DMS79 treated with DMSO at 0.1 percent for 48 hours (cell line): ENCODE results near the gene CRB1.

Experiments
- DNase-seq: peaks from one replicate; lab custom pipeline; 2025; lab: John Stamatoyannopoulos, UW

The CRB1 gene

GRCh38 chr1:197304638-197305200 lies 36.7 kb downstream of the CRB1 start:
- DNase-seq: no peak

- DNase-seq: no peak
These were observed 37.9 kb downstream of the CRB1 start for GRCh38 chr1:197305925-197306324.

GRCh38 chr1:197306381-197307062 lies 38.5 kb downstream of the CRB1 start:
- DNase-seq: no peak

GRCh38 chr1:197307136-197307535 lies 39.1 kb downstream of the CRB1 start:
- no peak for DNase-seq

GRCh38 chr1:197307551-197307950 lies 39.5 kb downstream of the CRB1 start:
- no peak for DNase-seq

GRCh38 chr1:197311081-197311480 lies 43.0 kb downstream of the CRB1 start:
- DNase-seq: no peak

GRCh38 chr1:197312163-197312562 lies 44.1 kb downstream of the CRB1 start:
- no peak for DNase-seq

- no peak for DNase-seq
These were observed 45.7 kb downstream of the CRB1 start for GRCh38 chr1:197313713-197314112.

GRCh38 chr1:197314682-197315081 lies 46.6 kb downstream of the CRB1 start:
- no peak for DNase-seq

- DNase-seq: peak; percentile 15
These were observed 51.6 kb downstream of the CRB1 start for GRCh38 chr1:197319631-197320030.

GRCh38 chr1:197320991-197321531 lies 53.0 kb downstream of the CRB1 start:
- DNase-seq: no peak

GRCh38 chr1:197321811-197322210 lies 53.8 kb downstream of the CRB1 start:
- no peak for DNase-seq

- no peak for DNase-seq
These were observed 59.8 kb downstream of the CRB1 start for GRCh38 chr1:197327776-197328364.

- no peak for DNase-seq
These were observed 62.2 kb downstream of the CRB1 start for GRCh38 chr1:197330213-197330612.

GRCh38 chr1:197331565-197331964 lies 63.5 kb downstream of the CRB1 start:
- no peak for DNase-seq

- no peak for DNase-seq
These were observed 65.0 kb downstream of the CRB1 start for GRCh38 chr1:197333041-197333440.

GRCh38 chr1:197336571-197336970 lies 68.5 kb downstream of the CRB1 start:
- no peak for DNase-seq

- DNase-seq: no peak
These were observed 71.3 kb downstream of the CRB1 start for GRCh38 chr1:197339106-197340060.

- no peak for DNase-seq
These were observed 73.6 kb downstream of the CRB1 start for GRCh38 chr1:197341626-197342025.

- no peak for DNase-seq
These were observed 74.1 kb downstream of the CRB1 start for GRCh38 chr1:197342044-197342565.

GRCh38 chr1:197342669-197343068 lies 74.6 kb downstream of the CRB1 start:
- no peak for DNase-seq
